GM23338 (cell line): ENCODE results near the gene YIPF2. TPM values are rescaled to one million over a fixed set of nuclear protein-coding genes. Genes with fewer than 3 reads are reported as not detected.

Experiments used
- ATAC-seq: fragments of 200-7000 bp; cut with Tn5 transposase; 3 replicates; pipeline ENCODE4 v1.9.1; 2020
- DNase-seq: peaks from one replicate; pipeline ENCODE4 v3.0.0-alpha.2; 2015; ENCODE audit warnings: low spot score
- H2AFZ ChIP-seq: fragments of 200-600 bp; sonication (generic); 2 replicates; pipeline ENCODE4 v1.8.0; 2016; ENCODE audit warnings: antibody characterized with exemption, mild to moderate bottlenecking, moderate library complexity
- H3F3A ChIP-seq: fragments of 200-600 bp; sonication (generic); replicated peaks from 2 replicates; pipeline ENCODE4 v1.8.0; 2017; ENCODE audit warnings: antibody characterized with exemption, mixed run types, low read depth
- H3K27ac ChIP-seq: fragments of 200-600 bp; sonication (generic); 2 replicates; pipeline ENCODE4 v1.6.1; 2016; ENCODE audit warnings: low read depth
- H3K27me3 ChIP-seq: fragments of 200-600 bp; sonication (generic); 2 replicates; pipeline ENCODE4 v1.8.0; 2016; ENCODE audit warnings: mild to moderate bottlenecking, mixed run types, moderate library complexity; ENCODE audit not compliant: insufficient read depth
- H3K36me3 ChIP-seq: fragments of 200-600 bp; sonication (generic); 2 replicates; pipeline ENCODE4 v1.8.0; 2016; ENCODE audit warnings: mild to moderate bottlenecking; ENCODE audit not compliant: insufficient read depth
- H3K4me1 ChIP-seq: fragments of 200-600 bp; sonication (generic); 2 replicates; pipeline ENCODE4 v1.8.0; 2016; ENCODE audit warnings: mild to moderate bottlenecking, moderate library complexity; ENCODE audit not compliant: insufficient read depth
- H3K4me2 ChIP-seq: fragments of 200-600 bp; sonication (generic); 2 replicates; pipeline ENCODE4 v1.7.1; 2017; ENCODE audit warnings: mixed run types
- H3K4me3 ChIP-seq: fragments of 200-600 bp; sonication (generic); 2 replicates; pipeline ENCODE4 v1.6.1; 2016; ENCODE audit warnings: mixed run types
- H3K79me2 ChIP-seq: fragments of 200-600 bp; sonication (generic); replicated peaks from 2 replicates; pipeline ENCODE4 v1.8.0; 2017; ENCODE audit warnings: mild to moderate bottlenecking; ENCODE audit not compliant: insufficient read depth
- H3K9me2 ChIP-seq: fragments of 200-600 bp; sonication (generic); 2 replicates; pipeline ENCODE4 v1.8.0; 2017; ENCODE audit not compliant: insufficient read depth
- H4K20me1 ChIP-seq: fragments of 200-600 bp; sonication (generic); replicated peaks from 2 replicates; pipeline ENCODE4 v1.8.0; 2017; ENCODE audit warnings: mild to moderate bottlenecking; ENCODE audit not compliant: insufficient read depth
- H3K27ac Mint-ChIP-seq: 2 replicates; pipeline ENCODE4 v1.8.0; 2020; ENCODE audit warnings: inconsistent platforms, mild to moderate bottlenecking, moderate library complexity, mixed read lengths
- H3K27me3 Mint-ChIP-seq: 3 replicates; pipeline ENCODE4 v1.8.0; 2022; ENCODE audit warnings: low read depth, mild to moderate bottlenecking, moderate library complexity, mixed read lengths, inconsistent platforms; ENCODE audit not compliant: insufficient read depth, poor library complexity
- H3K36me3 Mint-ChIP-seq: 3 replicates; pipeline ENCODE4 v1.8.0; 2021; ENCODE audit warnings: low read depth, mild to moderate bottlenecking, inconsistent platforms, moderate library complexity, mixed read lengths
- H3K4me1 Mint-ChIP-seq: 3 replicates; pipeline ENCODE4 v1.8.0; 2020; ENCODE audit warnings: mild to moderate bottlenecking, inconsistent platforms, mixed read lengths
- H3K4me3 Mint-ChIP-seq: 3 replicates; pipeline ENCODE4 v1.8.0; 2021; ENCODE audit warnings: moderate library complexity, mild to moderate bottlenecking, inconsistent platforms, mixed read lengths
- H3K9me3 Mint-ChIP-seq: 3 replicates; pipeline ENCODE4 v1.8.0; 2020; ENCODE audit warnings: moderate library complexity, mild to moderate bottlenecking, inconsistent platforms, mixed read lengths
- CREB1 ChIP-seq: fragments of 250-450 bp; sonication (Bioruptor Pico); IDR thresholded peaks from 2 replicates; pipeline ENCODE4 v1.5.0; 2020; ENCODE audit warnings: low read depth, mild to moderate bottlenecking, moderate library complexity
- ETS1 ChIP-seq: IDR thresholded peaks from 2 replicates; pipeline ENCODE4 v1.6.1; 2016; ENCODE audit warnings: antibody characterized with exemption
- EZH2 ChIP-seq: fragments of 200-600 bp; sonication (generic); IDR thresholded peaks from one replicate; pipeline ENCODE4 v1.8.0; 2017; ENCODE audit warnings: antibody characterized with exemption, mild to moderate bottlenecking, low read depth; ENCODE audit not compliant: unreplicated experiment
- EZH2phosphoT487 ChIP-seq: fragments of 200-600 bp; sonication (generic); IDR thresholded peaks from one replicate; pipeline ENCODE4 v1.8.1; 2018; ENCODE audit warnings: antibody characterized with exemption; ENCODE audit not compliant: unreplicated experiment
- JUNB ChIP-seq: IDR thresholded peaks from one replicate; pipeline ENCODE4 v1.6.1; 2016; ENCODE audit warnings: antibody characterized with exemption; ENCODE audit not compliant: unreplicated experiment
- NANOG ChIP-seq: IDR thresholded peaks from 2 replicates; pipeline ENCODE4 v1.6.1; 2016; ENCODE audit warnings: antibody characterized with exemption, borderline replicate concordance
- POLR2AphosphoS5 ChIP-seq: IDR thresholded peaks from 2 replicates; pipeline ENCODE4 v1.6.1; 2016; ENCODE audit warnings: antibody characterized with exemption, low read depth
- STAT1 ChIP-seq: IDR thresholded peaks from one replicate; pipeline ENCODE4 v1.6.1; 2016; ENCODE audit warnings: antibody characterized with exemption; ENCODE audit not compliant: unreplicated experiment
- ZNF114 ChIP-seq: fragments of 250-450 bp; sonication (Bioruptor Pico); IDR thresholded peaks from 2 replicates; pipeline ENCODE4 v1.5.0; 2020; ENCODE audit warnings: mild to moderate bottlenecking, moderate library complexity
- ZNF331 ChIP-seq: fragments of 250-450 bp; sonication (Bioruptor Pico); IDR thresholded peaks from 2 replicates; pipeline ENCODE4 v1.5.0; 2020; ENCODE audit warnings: low read depth, mild to moderate bottlenecking, moderate library complexity
- polyA plus RNA-seq: library from polyadenylated mRNA; unstranded; fragments of >200 nt; fragmentation: Nextera tagmentation; extraction: Ambion mirVana; gene quantifications from 2 replicates; pipeline ENCODE4 v1.2.1, GENCODE V29; 2016
- total RNA-seq: library from RNA; depleted of rRNA; stranded (reverse); fragments of >200 nt; shearing (Covaris generic); gene quantifications from 2 replicates; pipeline ENCODE4 v1.2.3, GENCODE V29; 2014
- TF ChIP-seq, protein P1 (sequence below), 2 experiments: fragments of 200-600 bp in 1 of 2; sonication (generic) in 1 of 2; conservative IDR thresholded peaks; 2 replicates each; pipeline versions ENCODE4 v1.5.1 to v1.6.1; 2016 to 2017; ENCODE audit warnings: antibody characterized with exemption in 2 of 2, low read depth in 2 of 2, mild to moderate bottlenecking in 2 of 2, moderate library complexity in 1 of 2
- TF ChIP-seq, protein P2 (sequence below): IDR thresholded peaks from one replicate; pipeline ENCODE4 v1.6.1; 2018; ENCODE audit warnings: antibody characterized with exemption; ENCODE audit not compliant: unreplicated experiment

Gene YIPF2
- total and polyA plus RNA-seq, 2 experiments from 2014 or later = 36.3 to 63.7 TPM

- H3K4me3 ChIP-seq = peak overlapping the region; percentile 26; the same call in 1 of the 2 replicates
These were observed 40.0 kb downstream of the YIPF2 start for GRCh38 chr19:10888421-10888866.

DNA sequence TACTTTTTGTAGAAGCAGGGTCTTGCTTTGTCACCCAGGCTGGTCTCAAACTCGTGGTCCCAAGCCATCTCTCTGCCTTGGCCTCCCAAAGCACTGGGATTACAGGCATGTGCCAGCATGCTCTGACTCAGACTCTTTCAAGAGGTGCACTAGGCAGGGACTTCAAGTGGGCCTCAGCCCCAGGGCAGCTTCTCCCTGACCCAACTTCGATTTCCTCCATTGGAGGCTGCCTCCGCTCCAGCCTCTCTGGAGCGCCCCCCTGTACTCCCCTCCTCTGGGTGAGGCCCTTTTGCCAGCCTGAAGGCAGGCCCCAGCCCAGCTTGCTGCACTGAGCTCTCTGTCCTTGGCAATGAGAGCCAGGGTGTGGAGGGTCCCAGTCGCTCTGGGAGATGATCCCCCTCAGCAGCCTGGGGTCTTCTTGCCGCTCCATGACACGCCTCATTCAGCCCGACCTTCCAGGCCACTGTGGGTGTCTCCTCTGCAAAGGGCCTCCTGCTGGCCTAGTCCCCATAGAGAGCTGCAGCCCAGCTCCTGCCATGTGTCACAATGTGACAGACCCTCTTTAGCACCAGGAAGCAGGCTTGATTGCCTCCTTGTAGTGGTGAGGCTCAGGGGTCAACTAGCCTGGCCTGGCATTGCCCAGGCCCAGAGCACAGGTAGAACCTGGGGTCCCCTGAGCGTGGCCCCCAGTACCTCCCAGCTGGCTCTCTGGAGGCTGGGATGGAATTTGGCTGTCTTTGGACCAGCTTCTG lies 40.6 kb downstream of the YIPF2 start:
- no peaks in the 10 kb centered on the region for H3K27me3 ChIP-seq
- Mint-ChIP-seq H3K36me3 (no peaks in the 10 kb centered on the region), H3K27ac (peak overlapping the region; percentile 89), H3K27me3 (peaks cover 2% of the 10 kb centered on the region), H3K4me3 (peak overlapping the region; percentile 44; the same call in 2 of the 3 replicates), H3K4me1 (peaks cover 61% of the 10 kb centered on the region), H3K9me3 (no peaks in the 10 kb centered on the region)
- H3K36me3 ChIP-seq = no peaks in the 10 kb centered on the region
- no peaks in the 10 kb centered on the region for H3K9me2 ChIP-seq
- H3K27ac ChIP-seq = peak overlapping the region; percentile 92
- DNase-seq = no peak
- H3K4me1 ChIP-seq = peaks cover 81% of the 10 kb centered on the region
- ATAC-seq = no peak; the same call in 1 of the 3 replicates
- H3K79me2 ChIP-seq = peaks cover 96% of the 10 kb centered on the region
- peak overlapping the region; percentile 26; the same call in 1 of the 2 replicates for H3K4me3 ChIP-seq
- H2AFZ ChIP-seq = no peak overlapping the region
- no peaks in the 10 kb centered on the region; the same call in none of the 2 replicates for H4K20me1 ChIP-seq
- H3K4me2 ChIP-seq = peak overlapping the region; percentile 76
- H3F3A ChIP-seq = peaks cover 40% of the 10 kb centered on the region
- TF ChIP-seq ZNF114 (CRISPR knock-in tag) (no peak), NANOG (no peak), CREB1 (CRISPR knock-in tag) (no peak), JUNB (no peak), POLR2AphosphoS5 (no peak), ZNF331 (CRISPR knock-in tag) (no peak), EZH2 (no peak), EZH2phosphoT487 (no peak)
- TF ChIP-seq, protein P1, sequence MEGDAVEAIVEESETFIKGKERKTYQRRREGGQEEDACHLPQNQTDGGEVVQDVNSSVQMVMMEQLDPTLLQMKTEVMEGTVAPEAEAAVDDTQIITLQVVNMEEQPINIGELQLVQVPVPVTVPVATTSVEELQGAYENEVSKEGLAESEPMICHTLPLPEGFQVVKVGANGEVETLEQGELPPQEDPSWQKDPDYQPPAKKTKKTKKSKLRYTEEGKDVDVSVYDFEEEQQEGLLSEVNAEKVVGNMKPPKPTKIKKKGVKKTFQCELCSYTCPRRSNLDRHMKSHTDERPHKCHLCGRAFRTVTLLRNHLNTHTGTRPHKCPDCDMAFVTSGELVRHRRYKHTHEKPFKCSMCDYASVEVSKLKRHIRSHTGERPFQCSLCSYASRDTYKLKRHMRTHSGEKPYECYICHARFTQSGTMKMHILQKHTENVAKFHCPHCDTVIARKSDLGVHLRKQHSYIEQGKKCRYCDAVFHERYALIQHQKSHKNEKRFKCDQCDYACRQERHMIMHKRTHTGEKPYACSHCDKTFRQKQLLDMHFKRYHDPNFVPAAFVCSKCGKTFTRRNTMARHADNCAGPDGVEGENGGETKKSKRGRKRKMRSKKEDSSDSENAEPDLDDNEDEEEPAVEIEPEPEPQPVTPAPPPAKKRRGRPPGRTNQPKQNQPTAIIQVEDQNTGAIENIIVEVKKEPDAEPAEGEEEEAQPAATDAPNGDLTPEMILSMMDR (conservative IDR thresholded peaks at IDR 0.05; ENCODE audit: low read depth in 2 of 2) = no peak
- TF ChIP-seq, protein P2, sequence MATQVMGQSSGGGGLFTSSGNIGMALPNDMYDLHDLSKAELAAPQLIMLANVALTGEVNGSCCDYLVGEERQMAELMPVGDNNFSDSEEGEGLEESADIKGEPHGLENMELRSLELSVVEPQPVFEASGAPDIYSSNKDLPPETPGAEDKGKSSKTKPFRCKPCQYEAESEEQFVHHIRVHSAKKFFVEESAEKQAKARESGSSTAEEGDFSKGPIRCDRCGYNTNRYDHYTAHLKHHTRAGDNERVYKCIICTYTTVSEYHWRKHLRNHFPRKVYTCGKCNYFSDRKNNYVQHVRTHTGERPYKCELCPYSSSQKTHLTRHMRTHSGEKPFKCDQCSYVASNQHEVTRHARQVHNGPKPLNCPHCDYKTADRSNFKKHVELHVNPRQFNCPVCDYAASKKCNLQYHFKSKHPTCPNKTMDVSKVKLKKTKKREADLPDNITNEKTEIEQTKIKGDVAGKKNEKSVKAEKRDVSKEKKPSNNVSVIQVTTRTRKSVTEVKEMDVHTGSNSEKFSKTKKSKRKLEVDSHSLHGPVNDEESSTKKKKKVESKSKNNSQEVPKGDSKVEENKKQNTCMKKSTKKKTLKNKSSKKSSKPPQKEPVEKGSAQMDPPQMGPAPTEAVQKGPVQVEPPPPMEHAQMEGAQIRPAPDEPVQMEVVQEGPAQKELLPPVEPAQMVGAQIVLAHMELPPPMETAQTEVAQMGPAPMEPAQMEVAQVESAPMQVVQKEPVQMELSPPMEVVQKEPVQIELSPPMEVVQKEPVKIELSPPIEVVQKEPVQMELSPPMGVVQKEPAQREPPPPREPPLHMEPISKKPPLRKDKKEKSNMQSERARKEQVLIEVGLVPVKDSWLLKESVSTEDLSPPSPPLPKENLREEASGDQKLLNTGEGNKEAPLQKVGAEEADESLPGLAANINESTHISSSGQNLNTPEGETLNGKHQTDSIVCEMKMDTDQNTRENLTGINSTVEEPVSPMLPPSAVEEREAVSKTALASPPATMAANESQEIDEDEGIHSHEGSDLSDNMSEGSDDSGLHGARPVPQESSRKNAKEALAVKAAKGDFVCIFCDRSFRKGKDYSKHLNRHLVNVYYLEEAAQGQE = no peak

More at GRCh38 chr19:10888421-10888866, 40.0 kb downstream of the YIPF2 start:
- H3K9me3 Mint-ChIP-seq = no peaks in the 10 kb centered on the region
- H3K27ac ChIP-seq = peak overlapping the region; percentile 92
- TF ChIP-seq, protein P1 (conservative IDR thresholded peaks at IDR 0.05; ENCODE audit: low read depth in 2 of 2) = no peak
- TF ChIP-seq ETS1 = no peak
- no peak for TF ChIP-seq ZNF331 (CRISPR knock-in tag)
- no peak for TF ChIP-seq STAT1
- TF ChIP-seq POLR2AphosphoS5 = no peak
- H3K27me3 ChIP-seq = no peaks in the 10 kb centered on the region
- no peaks in the 10 kb centered on the region; the same call in none of the 2 replicates for H4K20me1 ChIP-seq
- peak; percentile 86 for DNase-seq
- peaks cover 56% of the 10 kb centered on the region for H3K4me1 Mint-ChIP-seq
- no peaks in the 10 kb centered on the region for H3K36me3 ChIP-seq
- H2AFZ ChIP-seq = no peak overlapping the region
- peak overlapping the region; percentile 89 for H3K27ac Mint-ChIP-seq
- H3F3A ChIP-seq = peaks cover 40% of the 10 kb centered on the region
- H3K9me2 ChIP-seq = no peaks in the 10 kb centered on the region
- H3K79me2 ChIP-seq = peaks cover 96% of the 10 kb centered on the region
- peaks cover 2% of the 10 kb centered on the region for H3K27me3 Mint-ChIP-seq
- ATAC-seq = peak; percentile 73
- no peaks in the 10 kb centered on the region for H3K36me3 Mint-ChIP-seq
- peaks cover 79% of the 10 kb centered on the region for H3K4me1 ChIP-seq
- H3K4me3 Mint-ChIP-seq = peak overlapping the region; percentile 44
- H3K4me2 ChIP-seq = peak overlapping the region; percentile 76
